ENCODE results near the gene PPM1H.
"Not testable (repeated sequence)": the region's sequence is repeated elsewhere in the genome, so short reads cannot be mapped to it uniquely, and the experiment has no call there.

The PPM1H gene

GRCh38 chr12:62891805-62892549 lies 43.0 kb downstream of the PPM1H start:
- DNase-seq (ENCODE audit: low read depth): no peak
- H3K4me3 ChIP-seq (ENCODE audit: low read depth, low read length): no peak overlapping the region
- TF ChIP-seq CTCF (IDR thresholded peaks at IDR 0.05; ENCODE audit: low read depth, low read length): no peak
- TF ChIP-seq MAX (IDR thresholded peaks at IDR 0.05; ENCODE audit: low read depth, low read length): no peak
- no peak for TF ChIP-seq MYC (IDR thresholded peaks at IDR 0.05; ENCODE audit: low read depth, low read length)
- no peak for TF ChIP-seq POLR2A (IDR thresholded peaks at IDR 0.05; ENCODE audit: extremely low read depth, insufficient read length)

- TF ChIP-seq MYC (IDR thresholded peaks at IDR 0.05; ENCODE audit: low read depth, low read length): no peak
- no peak for TF ChIP-seq MAX (IDR thresholded peaks at IDR 0.05; ENCODE audit: low read depth, low read length)
- TF ChIP-seq POLR2A (IDR thresholded peaks at IDR 0.05; ENCODE audit: extremely low read depth, insufficient read length): no peak
- TF ChIP-seq CTCF (IDR thresholded peaks at IDR 0.05; ENCODE audit: low read depth, low read length): no peak
- H3K4me3 ChIP-seq (ENCODE audit: low read depth, low read length): no peak overlapping the region
- no peak for DNase-seq (ENCODE audit: low read depth)
Observed at GRCh38 chr12:62888454-62889110, 46.4 kb downstream of the PPM1H start.

GRCh38 chr12:62886796-62887195 lies 48.2 kb downstream of the PPM1H start:
- no peak overlapping the region for H3K4me3 ChIP-seq (ENCODE audit: low read depth, low read length)
- TF ChIP-seq MYC (IDR thresholded peaks at IDR 0.05; ENCODE audit: low read depth, low read length): no peak
- no peak for TF ChIP-seq MAX (IDR thresholded peaks at IDR 0.05; ENCODE audit: low read depth, low read length)
- no peak for TF ChIP-seq CTCF (IDR thresholded peaks at IDR 0.05; ENCODE audit: low read depth, low read length)
- TF ChIP-seq POLR2A (IDR thresholded peaks at IDR 0.05; ENCODE audit: extremely low read depth, insufficient read length): no peak
- DNase-seq (ENCODE audit: low read depth): peak; percentile 11

GRCh38 chr12:62885242-62885641 lies 49.7 kb downstream of the PPM1H start:
- no peak for DNase-seq (ENCODE audit: low read depth)
- TF ChIP-seq MYC (IDR thresholded peaks at IDR 0.05; ENCODE audit: low read depth, low read length): no peak
- no peak for TF ChIP-seq POLR2A (IDR thresholded peaks at IDR 0.05; ENCODE audit: extremely low read depth, insufficient read length)
- TF ChIP-seq CTCF (IDR thresholded peaks at IDR 0.05; ENCODE audit: low read depth, low read length): no peak
- no peak for TF ChIP-seq MAX (IDR thresholded peaks at IDR 0.05; ENCODE audit: low read depth, low read length)
- H3K4me3 ChIP-seq (ENCODE audit: low read depth, low read length): no peak overlapping the region

GRCh38 chr12:62884832-62885231 lies 50.1 kb downstream of the PPM1H start:
- H3K4me3 ChIP-seq (ENCODE audit: low read depth, low read length); DNase-seq (ENCODE audit: low read depth): not testable (repeated sequence)

GRCh38 chr12:62882696-62883095 lies 52.3 kb downstream of the PPM1H start:
- H3K4me3 ChIP-seq (ENCODE audit: low read depth, low read length): no peak overlapping the region
- TF ChIP-seq MYC (IDR thresholded peaks at IDR 0.05; ENCODE audit: low read depth, low read length) (no peak), MAX (IDR thresholded peaks at IDR 0.05; ENCODE audit: low read depth, low read length) (no peak), POLR2A (IDR thresholded peaks at IDR 0.05; ENCODE audit: extremely low read depth, insufficient read length) (no peak), CTCF (IDR thresholded peaks at IDR 0.05; ENCODE audit: low read depth, low read length) (no peak)
- no peak for DNase-seq (ENCODE audit: low read depth)
